Hepatocyte (in vitro differentiated cells): Measurements from ENCODE around the gene IFT22. TPM values are rescaled to one million over a fixed set of nuclear protein-coding genes. Genes with fewer than 3 reads are reported as not detected.
"Not testable (repeated sequence)": the region's sequence is repeated elsewhere in the genome, so short reads cannot be mapped to it uniquely, and the experiment has no call there.

Experiments
- DNase-seq: peaks from one replicate; pipeline ENCODE4 v3.0.0-alpha.2; 2016; ENCODE audit warnings: low spot score
- H2AFZ ChIP-seq: fragments of 200-600 bp; sonication (generic); 2 replicates; pipeline ENCODE4 v1.6.0; 2016; ENCODE audit warnings: antibody characterized with exemption, mild to moderate bottlenecking
- H3K27ac ChIP-seq: fragments of 200-600 bp; sonication (generic); 2 replicates; pipeline ENCODE4 v1.5.1; 2016; ENCODE audit warnings: mild to moderate bottlenecking
- H3K27me3 ChIP-seq: fragments of 200-600 bp; sonication (generic); 2 replicates; pipeline ENCODE4 v1.6.1; 2016
- H3K36me3 ChIP-seq: fragments of 200-600 bp; sonication (generic); replicated peaks from 2 replicates; pipeline ENCODE4 v1.5.1; 2016; ENCODE audit warnings: low read depth; ENCODE audit not compliant: insufficient read depth
- H3K4me1 ChIP-seq: fragments of 200-600 bp; sonication (generic); 2 replicates; pipeline ENCODE4 v1.5.1; 2016; ENCODE audit warnings: mild to moderate bottlenecking, moderate library complexity; ENCODE audit not compliant: insufficient read depth
- H3K4me2 ChIP-seq: fragments of 200-600 bp; sonication (generic); 2 replicates; pipeline ENCODE4 v1.6.0; 2016
- H3K4me3 ChIP-seq: fragments of 200-600 bp; sonication (generic); 2 replicates; pipeline ENCODE4 v1.5.1; 2016; ENCODE audit warnings: mild to moderate bottlenecking
- H3K79me2 ChIP-seq: fragments of 200-600 bp; sonication (generic); 2 replicates; pipeline ENCODE4 v1.6.0; 2017; ENCODE audit warnings: mild to moderate bottlenecking
- H3K9me2 ChIP-seq: fragments of 200-600 bp; sonication (generic); replicated peaks from 2 replicates; pipeline ENCODE4 v1.6.0; 2017; ENCODE audit warnings: mild to moderate bottlenecking; ENCODE audit not compliant: insufficient read depth
- H3K9me3 ChIP-seq: fragments of 200-600 bp; sonication (generic); 2 replicates; pipeline ENCODE4 v1.5.1; 2016; ENCODE audit warnings: low read depth, mild to moderate bottlenecking
- H4K20me1 ChIP-seq: fragments of 200-600 bp; sonication (generic); 2 replicates; pipeline ENCODE4 v1.6.0; 2016; ENCODE audit warnings: mild to moderate bottlenecking; ENCODE audit not compliant: insufficient read depth, poor library complexity, severe bottlenecking
- EZH2 ChIP-seq: fragments of 200-600 bp; sonication (generic); IDR thresholded peaks from 2 replicates; pipeline ENCODE4 v1.6.1; 2016; ENCODE audit warnings: antibody characterized with exemption, mild to moderate bottlenecking, borderline replicate concordance
- EZH2phosphoT487 ChIP-seq: fragments of 200-600 bp; sonication (generic); IDR thresholded peaks from one replicate; pipeline ENCODE4 v1.6.1; 2018; ENCODE audit warnings: antibody characterized with exemption, mild to moderate bottlenecking, low read depth, moderate library complexity; ENCODE audit not compliant: unreplicated experiment, severe bottlenecking
- WGBS: methylation state at CpG from one replicate; pipeline ENCODE4 v1.1.6; 2016; ENCODE audit warnings: low lambda C conversion rate; ENCODE audit errors: missing lambda C conversion rate; 5-methylcytosine and 5-hydroxymethylcytosine counted together
- polyA plus RNA-seq: library from polyadenylated mRNA; unstranded; fragments of >200 nt; fragmentation: Nextera tagmentation; extraction: Ambion mirVana; gene quantifications from 2 replicates; pipeline ENCODE4 v1.2.1, GENCODE V29; 2016
- small RNA-seq: library from RNA; depleted of rRNA; stranded (forward); fragments of <200 nt; gene quantifications from one replicate; pipeline ENCODE3, GENCODE V24; 2014
- total RNA-seq: library from RNA; depleted of rRNA; stranded (reverse); fragments of >200 nt; gene quantifications from 2 replicates; pipeline ENCODE4 v1.2.3, GENCODE V29; 2014
- TF ChIP-seq, protein P1 (sequence below): fragments of 200-600 bp; sonication (generic); IDR thresholded peaks from 2 replicates; pipeline ENCODE4 v1.5.1; 2016; ENCODE audit warnings: antibody characterized with exemption, mild to moderate bottlenecking; ENCODE audit not compliant: poor library complexity

The IFT22 gene
- total and polyA plus RNA-seq, 2 experiments from 2014 or later, result 24.2 to 42.2 TPM

DNA sequence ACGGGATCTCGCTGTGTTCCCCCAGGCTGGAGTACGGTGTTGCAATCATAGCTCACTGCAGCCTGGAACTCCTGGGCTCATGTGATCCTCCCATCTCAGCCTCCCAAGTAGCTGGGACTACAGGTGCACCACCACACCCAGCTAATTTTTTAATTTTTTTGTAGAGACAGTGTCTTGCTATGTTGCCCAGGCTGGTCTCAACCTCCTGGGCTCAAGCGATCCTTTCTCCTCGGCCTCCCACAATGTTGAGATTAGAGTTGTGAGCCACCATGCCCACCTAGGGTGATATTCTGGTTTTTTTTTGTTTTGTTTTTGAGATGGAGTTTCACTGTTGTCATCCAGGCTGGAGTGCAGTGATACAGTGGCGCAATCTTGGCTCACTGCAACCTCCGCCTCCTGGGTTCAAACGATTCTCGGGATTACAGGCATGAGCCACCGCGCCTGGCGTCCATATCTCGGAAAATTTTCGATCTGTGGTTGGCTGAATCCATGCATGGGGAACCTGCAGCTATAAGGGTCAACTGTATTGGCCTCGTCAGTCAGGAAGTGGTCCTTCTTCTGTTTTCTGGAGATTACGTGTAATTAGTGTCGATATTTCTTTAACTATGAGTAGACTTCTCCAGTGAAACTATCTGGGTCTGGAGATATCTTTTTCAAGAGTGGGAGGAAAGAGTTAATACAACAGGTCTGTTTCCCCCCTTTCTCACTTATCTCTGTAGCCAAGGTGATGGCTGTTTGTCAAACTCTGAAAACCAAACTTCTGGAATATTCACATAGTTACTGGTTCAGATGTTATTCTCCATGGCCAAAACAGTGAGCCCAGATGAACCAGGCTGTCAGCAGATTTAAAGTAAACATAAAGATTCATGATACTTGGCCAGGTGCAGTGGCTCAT, 55.7 kb downstream of the IFT22 start:
- DNase-seq, result no peak
- 83% methylated on average over 17 of the region's 17 CpGs for WGBS

DNA sequence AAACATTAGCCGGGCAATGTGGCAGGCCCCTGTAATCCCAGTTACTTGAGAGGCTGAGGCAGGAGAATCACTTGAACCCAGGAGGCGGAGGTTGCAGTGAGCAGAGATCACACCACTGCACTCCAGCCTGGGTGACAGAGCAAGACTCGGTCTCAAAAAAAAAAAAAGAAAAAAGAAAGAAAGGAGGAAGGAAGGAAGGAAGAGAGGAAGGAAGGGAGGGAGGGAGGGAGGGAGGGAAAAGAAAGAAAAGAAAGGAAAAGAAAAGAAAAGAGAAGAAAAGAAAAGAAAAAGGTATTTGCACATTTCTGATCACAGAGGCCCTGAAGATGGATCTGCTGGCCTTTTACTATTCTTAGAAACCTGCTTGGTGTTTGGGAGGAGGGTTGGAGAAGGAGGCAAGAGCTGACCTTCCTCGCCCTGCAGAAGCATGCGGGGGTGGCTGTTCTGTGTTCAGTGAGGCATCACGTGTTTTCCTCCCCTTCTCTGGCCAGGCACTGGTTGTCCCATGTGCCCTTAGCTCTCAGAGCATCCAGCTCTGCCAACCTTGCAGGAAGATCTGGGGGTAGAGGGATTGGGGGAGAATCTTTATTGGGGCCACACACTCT, 57.4 kb downstream of the IFT22 start:
- H3K9me3 ChIP-seq, H3K79me2 ChIP-seq, H3K27me3 ChIP-seq, H3K4me2 ChIP-seq, H3K4me1 ChIP-seq, DNase-seq, H3K27ac ChIP-seq, H3K4me3 ChIP-seq, H3K36me3 ChIP-seq, H2AFZ ChIP-seq, H3K9me2 ChIP-seq, H4K20me1 ChIP-seq: not testable (repeated sequence)
- 64% methylated on average over 6 of the region's 6 CpGs for WGBS

More for the DNA sequence above, 55.7 kb downstream of the IFT22 start:
- Histone ChIP-seq H3K4me1 (no peaks in the 10 kb centered on the region), H3K27ac (no peak overlapping the region), H3K36me3 (no peaks in the 10 kb centered on the region), H3K4me3 (no peak overlapping the region), H2AFZ (no peak overlapping the region), H4K20me1 (no peaks in the 10 kb centered on the region), H3K79me2 (no peaks in the 10 kb centered on the region), H3K9me3 (no peaks in the 10 kb centered on the region), H3K4me2 (no peak overlapping the region), H3K9me2 (no peaks in the 10 kb centered on the region), H3K27me3 (no peaks in the 10 kb centered on the region)
- no peak for TF ChIP-seq EZH2
- no peak for TF ChIP-seq EZH2phosphoT487
- TF ChIP-seq, protein P1, sequence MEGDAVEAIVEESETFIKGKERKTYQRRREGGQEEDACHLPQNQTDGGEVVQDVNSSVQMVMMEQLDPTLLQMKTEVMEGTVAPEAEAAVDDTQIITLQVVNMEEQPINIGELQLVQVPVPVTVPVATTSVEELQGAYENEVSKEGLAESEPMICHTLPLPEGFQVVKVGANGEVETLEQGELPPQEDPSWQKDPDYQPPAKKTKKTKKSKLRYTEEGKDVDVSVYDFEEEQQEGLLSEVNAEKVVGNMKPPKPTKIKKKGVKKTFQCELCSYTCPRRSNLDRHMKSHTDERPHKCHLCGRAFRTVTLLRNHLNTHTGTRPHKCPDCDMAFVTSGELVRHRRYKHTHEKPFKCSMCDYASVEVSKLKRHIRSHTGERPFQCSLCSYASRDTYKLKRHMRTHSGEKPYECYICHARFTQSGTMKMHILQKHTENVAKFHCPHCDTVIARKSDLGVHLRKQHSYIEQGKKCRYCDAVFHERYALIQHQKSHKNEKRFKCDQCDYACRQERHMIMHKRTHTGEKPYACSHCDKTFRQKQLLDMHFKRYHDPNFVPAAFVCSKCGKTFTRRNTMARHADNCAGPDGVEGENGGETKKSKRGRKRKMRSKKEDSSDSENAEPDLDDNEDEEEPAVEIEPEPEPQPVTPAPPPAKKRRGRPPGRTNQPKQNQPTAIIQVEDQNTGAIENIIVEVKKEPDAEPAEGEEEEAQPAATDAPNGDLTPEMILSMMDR, result no peak

Small RNA genes within 50 kb of the gene (small RNA-seq; reads per million reads assigned to genes)
- gene RNU6-1104P, result not detected

Other genes with a start within 250 kb of the IFT22 start
- gene TRIM56, start 236.3 kb downstream of the IFT22 start, total RNA-seq, result 10.0 and 13.1 TPM in 2 replicates
- gene TRIM56, start 236.3 kb downstream of the IFT22 start, polyA plus RNA-seq, result 25.7 and 27.2 TPM in 2 replicates
- gene SERPINE1, start 194.7 kb downstream of the IFT22 start, total RNA-seq, result 81.8 and 98.2 TPM in 2 replicates
- 181 and 185 TPM in 2 replicates for gene SERPINE1, start 194.7 kb downstream of the IFT22 start, polyA plus RNA-seq
- gene AP1S1, start 167.3 kb downstream of the IFT22 start, total RNA-seq, result 85.8 and 118 TPM in 2 replicates
- gene AP1S1, start 167.3 kb downstream of the IFT22 start, polyA plus RNA-seq, result 31.1 and 32.0 TPM in 2 replicates
- 0.30 and 0.32 TPM in 2 replicates for gene VGF, start 156.2 kb downstream of the IFT22 start, total RNA-seq
- 0.19 and 0.80 TPM in 2 replicates for gene VGF, start 156.2 kb downstream of the IFT22 start, polyA plus RNA-seq
- gene NAT16, start 141.5 kb downstream of the IFT22 start, total RNA-seq, result not detected in 2 replicates
- gene NAT16, start 141.5 kb downstream of the IFT22 start, polyA plus RNA-seq, result not detected in 2 replicates
- 6.3 and 8.4 TPM in 2 replicates for gene MOGAT3, start 120.8 kb downstream of the IFT22 start, total RNA-seq
- 10.5 and 14.0 TPM in 2 replicates for gene MOGAT3, start 120.8 kb downstream of the IFT22 start, polyA plus RNA-seq
- 29.5 and 37.6 TPM in 2 replicates for gene PLOD3, start 104.2 kb downstream of the IFT22 start, total RNA-seq
- 127 and 129 TPM in 2 replicates for gene PLOD3, start 104.2 kb downstream of the IFT22 start, polyA plus RNA-seq
- gene ZNHIT1, start 103.6 kb downstream of the IFT22 start, total RNA-seq, result 105 and 110 TPM in 2 replicates
- 117 and 145 TPM in 2 replicates for gene ZNHIT1, start 103.6 kb downstream of the IFT22 start, polyA plus RNA-seq
- 11.4 and 14.3 TPM in 2 replicates for gene CLDN15, start 84.0 kb downstream of the IFT22 start, total RNA-seq
- 25.7 and 38.8 TPM in 2 replicates for gene CLDN15, start 84.0 kb downstream of the IFT22 start, polyA plus RNA-seq
- gene FIS1, start 76.7 kb downstream of the IFT22 start, total RNA-seq, result 131 and 150 TPM in 2 replicates
- gene FIS1, start 76.7 kb downstream of the IFT22 start, polyA plus RNA-seq, result 193 and 238 TPM in 2 replicates
- gene COL26A1, start 41.1 kb upstream of the IFT22 start, total RNA-seq, result 9.4 and 11.6 TPM in 2 replicates
- 10.8 and 19.1 TPM in 2 replicates for gene COL26A1, start 41.1 kb upstream of the IFT22 start, polyA plus RNA-seq